ENCODE data around the gene SHROOM2. TPM values are rescaled to one million over a fixed set of nuclear protein-coding genes. Genes with fewer than 3 reads are reported as not detected.

The SHROOM2 gene
- total RNA-seq, 4 donors from 2014 or later: 0.05 to 0.36 (median 0.26) TPM

GRCh38 chrX:9997041-9997440, 210.8 kb downstream of the SHROOM2 start:
- in situ Hi-C loops (cut with MboI; ENCODE audit: low sequenced_read_pairs in 4 of 4): loop anchor here (5.0 to 25.0 kb wide), 2 partner anchors 110 to 120 kb away; no protein-coding TSS in a partner anchor
- ATAC-seq (no peak), DNase-seq (no peak)
- intact Hi-C loops (cut with DNase I; ENCODE audit: low total_unique reads): no loop called here
- Histone ChIP-seq H3K27ac (no peak overlapping the region), H3K4me1 (no peaks in the 10 kb centered on the region), H3K27me3 (no peaks in the 10 kb centered on the region), H3K4me3 (no peak overlapping the region), H3K36me3 (no peaks in the 10 kb centered on the region), H3K9me3 (no peaks in the 10 kb centered on the region)
- TF ChIP-seq CTCF (IDR thresholded peaks at IDR 0.05 in 4 of 5, conservative IDR thresholded peaks at IDR 0.05 in 1 of 5) (no peak), POLR2A (IDR thresholded peaks at IDR 0.05) (no peak)

GRCh38 chrX:9997524-9997923, 211.3 kb downstream of the SHROOM2 start:
- no peak overlapping the region for H3K27ac ChIP-seq
- ATAC-seq (no peak), DNase-seq (no peak)
- no peaks in the 10 kb centered on the region for H3K4me1 ChIP-seq
- no peaks in the 10 kb centered on the region for H3K9me3 ChIP-seq
- no peak overlapping the region for H3K4me3 ChIP-seq
- intact Hi-C loops (cut with DNase I; ENCODE audit: low total_unique reads) (no loop called here), in situ Hi-C loops (cut with MboI; ENCODE audit: low sequenced_read_pairs in 4 of 4) (loop anchor here (5.0 to 25.0 kb wide), 2 partner anchors 110 to 120 kb away; no protein-coding TSS in a partner anchor)
- H3K27me3 ChIP-seq: no peaks in the 10 kb centered on the region
- TF ChIP-seq CTCF (IDR thresholded peaks at IDR 0.05 in 4 of 5, conservative IDR thresholded peaks at IDR 0.05 in 1 of 5) (no peak), POLR2A (IDR thresholded peaks at IDR 0.05) (no peak)
- H3K36me3 ChIP-seq: no peaks in the 10 kb centered on the region

Other genes with a start within 250 kb of the SHROOM2 start
- gene GPR143, start 20.6 kb upstream of the SHROOM2 start, total RNA-seq: not detected
- gene CLDN34, start 180.9 kb downstream of the SHROOM2 start, total RNA-seq: not detected